HL-60 (cell line): ENCODE results near the gene VTI1A.

ENCODE experiments used
- DNase-seq, 2 experiments: peaks; one replicate each; pipeline ENCODE4 v3.0.0-alpha.2; 2010 to 2020; ENCODE audit warnings: low read depth in 1 of 2, low spot score in 1 of 2
- H3K27ac ChIP-seq: fragments of 250-450 bp; sonication (Bioruptor Pico); replicated peaks from 2 replicates; pipeline ENCODE4 v1.5.1; 2020; ENCODE audit warnings: mild to moderate bottlenecking, moderate library complexity
- H3K27me3 ChIP-seq: fragments of 250-450 bp; sonication (Bioruptor Pico); 2 replicates; pipeline ENCODE4 v1.5.1; 2021; ENCODE audit warnings: mild to moderate bottlenecking, moderate library complexity; ENCODE audit not compliant: insufficient read depth, poor library complexity, severe bottlenecking
- H3K4me3 ChIP-seq: replicated peaks from 2 replicates; pipeline ENCODE4 v1.5.1; 2011; ENCODE audit warnings: mild to moderate bottlenecking, control low read depth, low read length; ENCODE audit not compliant: insufficient read depth
- CTCF ChIP-seq: IDR thresholded peaks from one replicate; pipeline ENCODE4 v1.5.1; 2011; ENCODE audit warnings: low read length, control low read depth, inconsistent platforms; ENCODE audit not compliant: insufficient read depth
- GABPA ChIP-seq: IDR thresholded peaks from 2 replicates; pipeline ENCODE4 v1.6.1; 2012; ENCODE audit warnings: low read depth
- POLR2AphosphoS5 ChIP-seq: IDR thresholded peaks from 2 replicates; pipeline ENCODE4 v1.6.1; 2012; ENCODE audit warnings: low read depth
- REST ChIP-seq: IDR thresholded peaks from 2 replicates; pipeline ENCODE4 v1.6.1; 2012; ENCODE audit warnings: low read depth; ENCODE audit not compliant: insufficient replicate concordance
- SPI1 ChIP-seq: IDR thresholded peaks from 2 replicates; pipeline ENCODE4 v1.6.1; 2012; ENCODE audit warnings: low read depth, mild to moderate bottlenecking, borderline replicate concordance

Gene VTI1A

GRCh38 chr10:112446055-112446854 lies 760 bp upstream of the VTI1A start:
- peak overlapping the region; percentile 97 for H3K4me3 ChIP-seq
- H3K27ac ChIP-seq: peak overlapping the region; percentile 95
- TF ChIP-seq SPI1: peak; percentile 99
- TF ChIP-seq GABPA: no peak; the same call in 1 of the 2 replicates
- H3K27me3 ChIP-seq: no peaks in the 10 kb centered on the region
- peak in 1 of 2 experiments; percentile 47 for DNase-seq

- H3K27ac ChIP-seq: peak overlapping the region; percentile 95
- DNase-seq: no peak
- peak overlapping the region; percentile 97 for H3K4me3 ChIP-seq
- TF ChIP-seq GABPA: no peak
- no peak for TF ChIP-seq REST
- no peaks in the 10 kb centered on the region for H3K27me3 ChIP-seq
Observed at GRCh38 chr10:112447620-112447928, 559 bp downstream of the VTI1A start.

- no peak overlapping the region for H3K27ac ChIP-seq
- no peak overlapping the region for H3K4me3 ChIP-seq
- no peak for TF ChIP-seq REST
- peak; percentile 78 for TF ChIP-seq SPI1
- DNase-seq: peak in 1 of 2 experiments; percentile 57
- H3K27me3 ChIP-seq: no peaks in the 10 kb centered on the region
Observed at GRCh38 chr10:112448888-112449287, 1.9 kb downstream of the VTI1A start.

- Histone ChIP-seq H3K4me3 (no peak overlapping the region), H3K27me3 (no peaks in the 10 kb centered on the region), H3K27ac (no peak overlapping the region)
- TF ChIP-seq REST (no peak), CTCF (no peak), GABPA (no peak), POLR2AphosphoS5 (no peak), SPI1 (no peak)
- DNase-seq: no peak
Observed at GRCh38 chr10:112454910-112455779, 8.1 kb downstream of the VTI1A start.
